Measurements from ENCODE around the gene PPP2CA. TPM values are rescaled to one million over a fixed set of nuclear protein-coding genes. Genes with fewer than 3 reads are reported as not detected.

PPP2CA gene
- total and polyA plus RNA-seq, 2 of the 8 experiments (the other 6 are each of a cell fraction or from before 2014, with no cell fraction given): 75.0 to 205 TPM

DNA sequence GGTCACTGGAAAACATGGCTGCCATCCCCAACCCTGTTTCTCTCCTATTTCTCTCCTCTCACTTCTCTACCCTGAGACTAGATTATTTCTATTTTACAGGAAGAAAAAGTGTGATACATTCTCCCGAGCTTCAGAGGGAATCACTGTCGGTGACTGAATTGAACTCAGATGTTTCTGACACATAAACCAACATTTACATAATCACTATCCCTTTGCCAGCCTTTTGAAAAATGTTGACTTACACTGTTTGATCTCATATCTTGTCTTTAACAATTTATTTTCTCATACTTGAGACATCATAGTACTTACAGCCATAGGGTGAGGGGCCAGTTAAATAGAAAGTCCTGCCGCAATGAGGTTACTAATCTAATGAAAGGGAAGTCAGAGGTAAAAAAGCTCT lies 25.1 kb upstream of the PPP2CA start:
- Histone ChIP-seq H3K56ac (replicated peaks; ENCODE audit: insufficient read length, low read depth, low read length) (no peak overlapping the region), H3K36me3 (ENCODE audit: control insufficient read depth in 2 of 4, insufficient read depth in 4 of 4, low read length in 3 of 4) (no peaks in the 10 kb centered on the region), H3K9me3 (ENCODE audit: insufficient read depth in 2 of 2, low read depth in 1 of 2, low read length in 1 of 2) (no peaks in the 10 kb centered on the region), H2BK120ac (replicated peaks; ENCODE audit: low read depth, low read length) (no peak overlapping the region), H2AK5ac (ENCODE audit: low read depth, low read length) (no peak overlapping the region), H3K18ac (ENCODE audit: extremely low read depth, low read length) (no peak overlapping the region), H3K23me2 (ENCODE audit: low read depth, low read length) (no peaks in the 10 kb centered on the region), H3K79me1 (ENCODE audit: low read depth, low read length) (no peaks in the 10 kb centered on the region), H3K4ac (replicated peaks; ENCODE audit: insufficient read length, low read depth, low read length) (no peak overlapping the region), H4K91ac (replicated peaks; ENCODE audit: insufficient read length, low read length) (no peak overlapping the region), H2BK12ac (ENCODE audit: low read depth, low read length) (no peak overlapping the region), H3K27ac (ENCODE audit: low read depth, low read length) (no peak overlapping the region), H4K20me1 (replicated peaks in 1 of 2; ENCODE audit: control insufficient read depth in 1 of 2, insufficient read depth in 2 of 2, low read length in 2 of 2) (no peaks in the 10 kb centered on the region), H3K4me2 (ENCODE audit: insufficient read depth in 1 of 2, low read depth in 2 of 2, low read length in 2 of 2) (no peak overlapping the region), H3K9ac (replicated peaks in 1 of 4; ENCODE audit: extremely low read depth in 1 of 4, low read depth in 3 of 4, low read length in 3 of 4) (no peak overlapping the region), H2BK5ac (ENCODE audit: low read depth, low read length) (no peak overlapping the region), H3K27me3 (replicated peaks in 1 of 4; ENCODE audit: control insufficient read depth in 3 of 4, extremely low read depth in 1 of 4, insufficient read depth in 3 of 4, low read length in 3 of 4) (peaks cover 0 to 2% (median 0%) of the 10 kb centered on the region in 4 experiments; a peak in 2 of 7 replicates), H3K79me2 (ENCODE audit: control insufficient read depth in 1 of 2, insufficient read depth in 2 of 2, low read length in 2 of 2) (no peaks in the 10 kb centered on the region), H4K8ac (ENCODE audit: extremely low read depth, insufficient read depth, low read length) (no peak overlapping the region), H2BK15ac (ENCODE audit: low read length) (no peak overlapping the region), H3K4me3 (ENCODE audit: extremely low read depth in 1 of 4, insufficient read depth in 2 of 4, low read depth in 3 of 4, low read length in 4 of 4) (no peak overlapping the region), H3K23ac (ENCODE audit: insufficient read length) (no peak overlapping the region), H3K14ac (ENCODE audit: insufficient read length) (no peak overlapping the region), H2AFZ (ENCODE audit: low read length) (no peak overlapping the region), H3K4me1 (replicated peaks in 1 of 4; ENCODE audit: control insufficient read depth in 3 of 4, insufficient read depth in 4 of 4, low read length in 3 of 4) (peaks cover 4 to 13% (median 9%) of the 10 kb centered on the region in 4 experiments; a peak in 5 of 7 replicates), H2BK20ac (ENCODE audit: low read length) (no peak overlapping the region), H4K5ac (ENCODE audit: insufficient read length, low read depth, low read length) (no peak overlapping the region)
- ChIA-PET POLR2A (ENCODE audit: partially characterized antibody) (interaction anchor here (5.5 kb wide), 1 partner anchor 25 kb away, joined by 35 read pairs; the partner anchor contains the start of gene PPP2CA), CTCF (ENCODE audit: partially characterized antibody) (no interaction called here)
- 91% methylated on average over 3 of the region's 3 CpGs; no CpG with 5 or more reads in 1 of the 2 experiments for WGBS, 2 experiments (ENCODE audit: extremely low coverage in 1 of 2, insufficient coverage in 1 of 2, insufficient read length in 1 of 2, insufficient replicate concordance in 2 of 2, low coverage in 1 of 2, low lambda C conversion rate in 2 of 2, missing lambda C conversion rate in 1 of 2)
- FAIRE-seq (no peak), DNase-seq (ENCODE audit: low read depth in 1 of 2, low spot score in 2 of 2) (no peak)
- TF ChIP-seq HDAC2 (IDR thresholded peaks at IDR 0.05; ENCODE audit: borderline replicate concordance in 1 of 2, low read depth in 2 of 2, low read length in 2 of 2) (no peak), RXRA (IDR thresholded peaks at IDR 0.05; ENCODE audit: insufficient read depth, low read depth, low read length) (no peak), RNF2 (IDR thresholded peaks at IDR 0.05; ENCODE audit: borderline replicate concordance, low read depth, low read length, missing control alignments, poor library complexity, severe bottlenecking) (no peak), ATF3 (IDR thresholded peaks at IDR 0.05; ENCODE audit: insufficient read depth, low read depth, low read length) (no peak), PHF8 (conservative IDR thresholded peaks at IDR 0.05; ENCODE audit: low read depth, low read length) (no peak), JUN (IDR thresholded peaks at IDR 0.05; ENCODE audit: low read depth, low read length) (no peak), BRCA1 (IDR thresholded peaks at IDR 0.05; ENCODE audit: low read depth, low read length) (no peak), SP4 (IDR thresholded peaks at IDR 0.05; ENCODE audit: low read length) (no peak), SIX5 (IDR thresholded peaks at IDR 0.05; ENCODE audit: low read depth, low read length) (no peak), CREB1 (IDR thresholded peaks at IDR 0.05) (no peak), TCF12 (IDR thresholded peaks at IDR 0.05; ENCODE audit: low read depth, low read length) (no peak), SIN3A (conservative IDR thresholded peaks at IDR 0.05 in 1 of 2, IDR thresholded peaks at IDR 0.05 in 1 of 2; ENCODE audit: low read depth in 1 of 2, low read length in 2 of 2) (no peak), RBBP5 (IDR thresholded peaks at IDR 0.05; ENCODE audit: borderline replicate concordance, low read depth, low read length) (no peak), POLR2AphosphoS5 (IDR thresholded peaks at IDR 0.05; ENCODE audit: low read depth, low read length) (no peak)
